T-cell (primary cell): ENCODE measurements around the gene PGM2L1. TPM values are rescaled to one million over a fixed set of nuclear protein-coding genes. Genes with fewer than 3 reads are reported as not detected.

Experiments used
- ATAC-seq, 4 experiments: fragments of 200-7000 bp in 3 of 4; fragments of 150-1000 bp in 1 of 4; cut with Tn5 transposase; replicated peaks in 1 of 4; 1 replicate in 3 of 4; 2 replicates in 1 of 4; pipeline ENCODE4 v1.10.0; 2021; ENCODE audit warnings: moderate library complexity in 3 of 4, mild to moderate bottlenecking in 2 of 4, moderate number of reproducible peaks in 1 of 4
- CTCF ChIA-PET, 2 donors: fragments of 300-600 bp; sonication (Branson Sonifier 250); formaldehyde crosslinking; loops; one replicate each; lab custom pipeline; 2022; ENCODE audit warnings: antibody characterized with exemption in 2 of 2; lab: Charles Lee
- POLR2A ChIA-PET, 2 donors: fragments of 300-600 bp; sonication (Branson Sonifier 250); formaldehyde crosslinking; loops; one replicate each; lab custom pipeline; 2022; ENCODE audit warnings: antibody characterized with exemption in 2 of 2; lab: Charles Lee
- DNase-seq, 35 experiments: peaks; one replicate each; pipeline versions ENCODE4 v3.0.0 to v3.0.0-alpha.2; 2013 to 2023
- H3K27ac ChIP-seq: one replicate; pipeline ENCODE4 v1.5.1; 2013; ENCODE audit warnings: low read length
- H3K27me3 ChIP-seq, 2 experiments: replicated peaks in 1 of 2; 1 replicate in 1 of 2; 2 replicates in 1 of 2; pipeline versions ENCODE4 v1.6.1 to v1.7.0; 2013; ENCODE audit warnings: low read length in 1 of 2, mixed read lengths in 1 of 2; ENCODE audit not compliant: control insufficient read depth in 2 of 2, insufficient read depth in 2 of 2; ENCODE audit errors: extremely low read depth in 1 of 2
- H3K36me3 ChIP-seq, 2 donors: 1 replicate in 1 of 2; 2 replicates in 1 of 2; pipeline versions ENCODE4 v1.6.1 to v1.7.0; 2013; ENCODE audit warnings: low read length in 1 of 2; ENCODE audit not compliant: control insufficient read depth in 2 of 2, insufficient read depth in 1 of 2; ENCODE audit errors: extremely low read depth in 1 of 2
- H3K4me1 ChIP-seq, 2 experiments: 1 replicate in 1 of 2; 2 replicates in 1 of 2; pipeline versions ENCODE4 v1.6.1 to v1.7.0; 2013; ENCODE audit warnings: low read length in 2 of 2, mixed read lengths in 1 of 2; ENCODE audit not compliant: insufficient read depth in 2 of 2, control insufficient read depth in 1 of 2; ENCODE audit errors: extremely low read depth in 1 of 2
- H3K4me3 ChIP-seq, 2 donors: 1 replicate in 1 of 2; 2 replicates in 1 of 2; pipeline versions ENCODE4 v1.5.1 to v1.7.0; 2013; ENCODE audit warnings: mild to moderate bottlenecking in 2 of 2, low read length in 1 of 2, moderate library complexity in 1 of 2; ENCODE audit not compliant: control insufficient read depth in 1 of 2; ENCODE audit errors: extremely low read depth in 1 of 2
- H3K9me3 ChIP-seq: 2 replicates; pipeline ENCODE4 v1.7.0; 2013
- H3K27ac Mint-ChIP-seq, 2 donors: one replicate each; pipeline ENCODE4 v1.8.0; 2020 to 2021; ENCODE audit warnings: mild to moderate bottlenecking in 2 of 2, mixed read lengths in 2 of 2
- H3K27me3 Mint-ChIP-seq, 2 donors: one replicate each; pipeline ENCODE4 v1.8.0; 2021 to 2022; ENCODE audit warnings: mixed read lengths in 2 of 2
- H3K36me3 Mint-ChIP-seq: one replicate; pipeline ENCODE4 v1.8.0; 2021; ENCODE audit warnings: mixed read lengths
- H3K4me1 Mint-ChIP-seq, 3 donors: one replicate each; pipeline ENCODE4 v1.8.0; 2020 to 2022; ENCODE audit warnings: mixed read lengths in 3 of 3, mild to moderate bottlenecking in 1 of 3
- H3K4me3 Mint-ChIP-seq, 3 donors: one replicate each; pipeline ENCODE4 v1.8.0; 2020 to 2022; ENCODE audit warnings: mild to moderate bottlenecking in 3 of 3, mixed read lengths in 3 of 3, moderate library complexity in 3 of 3
- H3K9me3 Mint-ChIP-seq, 3 donors: one replicate each; pipeline ENCODE4 v1.8.0; 2020 to 2022; ENCODE audit warnings: mixed read lengths in 3 of 3
- WGBS: methylation state at CpG from one replicate; pipeline ENCODE4 v1.1.5; 2013; ENCODE audit warnings: missing lambda C conversion rate; ENCODE audit not compliant: insufficient coverage; 5-methylcytosine and 5-hydroxymethylcytosine counted together
- total RNA-seq, 35 experiments: library from RNA in 6 of 35; stranded (reverse) in 6 of 35; fragments of 120-200 nt in 1 of 35; gene quantifications; one replicate each; pipeline versions ENCODE4 v1.2.1 to v1.2.4 and lab custom pipeline; 2013 to 2026

Gene PGM2L1
- total RNA-seq, 5 donors from 2014 or later (not counting 1 experiment from before 2014, with no cell fraction given): 8.6 to 17.0 (median 15.0) TPM

DNA sequence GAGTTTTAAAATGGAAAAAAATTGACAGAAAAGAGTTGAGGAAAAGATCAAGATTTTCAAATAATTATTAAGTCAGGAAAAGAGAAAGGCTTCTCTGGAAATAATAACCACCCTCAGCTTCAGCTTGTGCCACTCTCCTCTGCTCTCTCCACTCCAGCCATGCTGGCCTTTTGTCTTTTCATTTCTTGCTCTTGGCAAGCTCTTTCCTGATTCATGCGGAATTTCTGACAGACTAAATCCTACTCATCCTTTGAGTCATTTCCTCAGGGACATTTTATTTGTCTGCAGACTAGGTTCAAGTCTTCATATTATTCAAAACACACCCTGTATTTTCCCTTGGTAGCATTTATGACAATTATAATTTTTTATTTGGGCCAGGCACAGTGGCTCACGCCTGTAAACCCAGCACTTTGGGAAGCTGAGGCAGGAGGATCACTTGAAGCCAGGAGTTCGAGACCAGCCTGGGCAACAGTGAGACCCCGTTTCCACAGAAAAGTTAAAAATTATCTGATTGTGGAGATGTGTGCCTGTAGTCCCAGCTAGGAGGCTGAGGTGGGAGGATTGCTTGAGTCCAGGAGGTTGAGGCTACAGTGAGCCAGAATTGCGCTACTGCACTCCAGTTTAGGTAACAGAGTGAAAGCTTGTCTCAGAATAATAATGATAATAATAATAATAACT, 79.0 kb downstream of the PGM2L1 start:
- Histone ChIP-seq H3K9me3 (peaks cover 3% of the 10 kb centered on the region), H3K36me3 (no peaks in the 10 kb centered on the region), H3K4me1 (no peaks in the 10 kb centered on the region), H3K27me3 (peaks cover 0 to 11% of the 10 kb centered on the region in 2 experiments), H3K27ac (no peak overlapping the region), H3K4me3 (no peak overlapping the region)
- no peak for DNase-seq
- ChIA-PET POLR2A (no interaction called here), CTCF (no interaction called here)
- peaks cover 3 to 17% of the 10 kb centered on the region in 2 donors for H3K27me3 Mint-ChIP-seq
- H3K9me3 Mint-ChIP-seq: peaks cover 10 to 18% (median 17%) of the 10 kb centered on the region in 3 donors
- no peaks in the 10 kb centered on the region for H3K36me3 Mint-ChIP-seq
- WGBS: 86% methylated on average over 4 of the region's 5 CpGs
- ATAC-seq: no peak
- no peak overlapping the region for H3K27ac Mint-ChIP-seq
- H3K4me1 Mint-ChIP-seq: peaks cover 0 to 2% (median 0%) of the 10 kb centered on the region in 3 donors
- no peak overlapping the region for H3K4me3 Mint-ChIP-seq

DNA sequence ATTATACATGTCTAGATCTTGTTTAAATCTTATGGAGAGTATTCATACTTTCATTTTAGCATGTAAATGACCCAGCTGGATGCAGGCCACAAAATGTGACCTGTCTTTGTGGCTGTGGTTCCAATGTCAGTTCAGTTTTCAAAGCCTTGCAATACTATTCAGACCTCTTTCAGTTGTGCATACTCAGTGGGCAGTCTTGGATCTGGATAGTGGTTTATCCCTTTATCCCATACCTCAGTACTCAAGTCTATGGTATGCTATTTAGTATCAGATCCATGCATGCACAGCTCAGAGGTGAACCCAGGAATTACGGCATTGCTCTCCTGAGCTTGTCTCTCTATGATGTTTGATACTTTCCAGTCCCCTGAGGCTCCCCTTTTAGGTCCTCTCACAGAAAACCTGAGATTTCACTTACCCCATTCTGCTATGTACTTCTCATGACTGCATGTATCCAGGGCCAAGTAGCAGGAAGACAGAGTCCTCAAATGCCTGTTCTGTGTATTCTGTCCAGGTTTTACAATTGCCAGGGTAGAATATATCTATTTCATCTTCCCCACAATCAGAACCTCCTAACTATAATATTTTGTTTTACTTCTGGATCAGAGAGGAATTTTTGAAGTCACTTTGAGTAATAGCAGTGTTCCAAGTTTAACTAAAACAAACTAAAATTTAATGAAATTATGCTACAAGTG, 79.8 kb downstream of the PGM2L1 start:
- ATAC-seq (no peak), DNase-seq (no peak)
- H3K27me3 ChIP-seq: peaks cover 0 to 11% of the 10 kb centered on the region in 2 experiments
- Mint-ChIP-seq H3K27ac (no peak overlapping the region), H3K9me3 (peaks cover 10 to 18% (median 17%) of the 10 kb centered on the region in 3 donors), H3K36me3 (no peaks in the 10 kb centered on the region), H3K27me3 (peaks cover 3 to 17% of the 10 kb centered on the region in 2 donors), H3K4me3 (no peak overlapping the region), H3K4me1 (peaks cover 0 to 2% (median 0%) of the 10 kb centered on the region in 3 donors)
- peaks cover 3% of the 10 kb centered on the region for H3K9me3 ChIP-seq
- ChIA-PET CTCF (interaction anchor here in 1 of 2 donors (1.3 kb wide), 1 partner anchor 9 kb away, joined by 3 read pairs; no protein-coding TSS in a partner anchor), POLR2A (no interaction called here)
- no peak overlapping the region for H3K27ac ChIP-seq
- H3K4me3 ChIP-seq: no peak overlapping the region
- H3K4me1 ChIP-seq: no peaks in the 10 kb centered on the region
- no peaks in the 10 kb centered on the region for H3K36me3 ChIP-seq
- WGBS: 92% methylated on average over 1 of the region's 1 CpG

DNA sequence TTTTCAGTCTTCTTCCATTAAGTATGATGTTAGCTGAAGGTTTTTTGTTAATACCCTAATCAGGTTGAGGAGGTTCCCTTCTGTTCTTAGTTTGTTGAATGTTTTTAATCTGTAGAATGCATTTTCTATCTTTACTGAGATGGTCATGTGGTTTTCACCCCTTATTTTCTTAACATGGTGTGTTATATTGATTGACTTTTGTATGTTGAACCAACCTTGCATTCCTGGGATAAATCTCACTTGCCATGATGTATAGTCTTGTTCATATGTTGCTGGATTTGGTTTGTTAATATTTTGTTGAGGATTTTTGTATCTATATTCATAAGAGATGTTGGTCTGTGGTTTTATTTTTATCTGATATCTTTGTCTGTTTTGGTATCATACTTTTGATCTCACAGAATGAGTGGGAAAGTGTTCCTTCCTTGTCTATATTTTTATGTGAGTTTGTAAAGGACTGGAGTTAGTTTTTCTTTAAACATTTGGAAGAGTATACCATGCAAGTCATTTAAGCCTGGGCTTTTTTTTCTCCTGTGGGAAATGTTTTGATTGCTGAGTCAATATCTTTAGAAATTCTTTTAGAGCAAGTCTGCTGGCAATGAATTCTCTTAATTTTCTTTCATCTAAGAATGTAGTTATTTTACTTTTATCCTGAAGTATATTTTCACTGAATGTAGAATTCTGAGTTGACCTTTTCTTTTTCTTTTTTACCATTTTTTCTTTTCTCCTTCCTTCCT, 81.3 kb downstream of the PGM2L1 start:
- H3K4me1 Mint-ChIP-seq: peaks cover 0 to 3% (median under 1%) of the 10 kb centered on the region in 3 donors
- DNase-seq (no peak), ATAC-seq (no peak)
- ChIA-PET POLR2A (no interaction called here), CTCF (interaction anchor here in 1 of 2 donors (0.6 to 1.3 kb wide), 2 partner anchors 8 to 658 kb away, joined by 3 read pairs; no protein-coding TSS in a partner anchor)
- H3K9me3 Mint-ChIP-seq: peaks cover 10 to 18% (median 17%) of the 10 kb centered on the region in 3 donors
- Histone ChIP-seq H3K4me1 (no peaks in the 10 kb centered on the region), H3K4me3 (no peak overlapping the region), H3K36me3 (no peaks in the 10 kb centered on the region), H3K9me3 (peaks cover 3% of the 10 kb centered on the region), H3K27me3 (peaks cover 0 to 16% of the 10 kb centered on the region in 2 experiments), H3K27ac (no peak overlapping the region)
- no peak overlapping the region for H3K27ac Mint-ChIP-seq
- peaks cover 3 to 20% of the 10 kb centered on the region in 2 donors for H3K27me3 Mint-ChIP-seq
- no peaks in the 10 kb centered on the region for H3K36me3 Mint-ChIP-seq
- H3K4me3 Mint-ChIP-seq: no peak overlapping the region

DNA sequence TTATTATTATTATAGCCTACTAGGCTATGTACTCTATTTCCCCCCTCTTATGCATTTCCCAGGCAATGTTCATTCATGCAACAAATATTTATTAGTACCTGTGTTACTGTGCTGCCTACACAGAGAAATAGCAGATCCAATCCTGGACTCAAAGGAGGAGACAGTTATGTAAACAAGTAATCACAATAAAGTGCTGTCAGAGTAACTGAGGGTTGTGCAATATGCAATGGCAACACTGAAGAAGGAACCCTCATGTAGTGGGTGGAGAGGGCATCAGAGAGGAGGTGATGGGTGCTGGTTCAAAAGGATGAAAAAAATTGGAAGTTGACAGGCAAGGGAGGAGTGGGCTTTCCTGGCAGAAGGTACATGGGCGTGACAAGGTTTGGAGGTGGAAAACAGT, 85.9 kb downstream of the PGM2L1 start:
- ATAC-seq: no peak
- Histone ChIP-seq H3K27me3 (peaks cover 5 to 18% of the 10 kb centered on the region in 2 experiments), H3K4me3 (no peak overlapping the region), H3K9me3 (peaks cover 3% of the 10 kb centered on the region), H3K36me3 (no peaks in the 10 kb centered on the region), H3K27ac (no peak overlapping the region), H3K4me1 (peaks cover 2 to 6% of the 10 kb centered on the region in 2 experiments)
- no peak overlapping the region for H3K4me3 Mint-ChIP-seq
- peaks cover 7 to 12% (median 10%) of the 10 kb centered on the region in 3 donors for H3K4me1 Mint-ChIP-seq
- CTCF ChIA-PET: no interaction called here
- no peak for DNase-seq
- H3K9me3 Mint-ChIP-seq: peaks cover 6 to 10% (median 9%) of the 10 kb centered on the region in 3 donors
- H3K36me3 Mint-ChIP-seq: no peaks in the 10 kb centered on the region
- H3K27ac Mint-ChIP-seq: no peak overlapping the region
- peaks cover 24 to 35% of the 10 kb centered on the region in 2 donors for H3K27me3 Mint-ChIP-seq
- POLR2A ChIA-PET: no interaction called here
- WGBS: 83% methylated on average over 1 of the region's 1 CpG

DNA sequence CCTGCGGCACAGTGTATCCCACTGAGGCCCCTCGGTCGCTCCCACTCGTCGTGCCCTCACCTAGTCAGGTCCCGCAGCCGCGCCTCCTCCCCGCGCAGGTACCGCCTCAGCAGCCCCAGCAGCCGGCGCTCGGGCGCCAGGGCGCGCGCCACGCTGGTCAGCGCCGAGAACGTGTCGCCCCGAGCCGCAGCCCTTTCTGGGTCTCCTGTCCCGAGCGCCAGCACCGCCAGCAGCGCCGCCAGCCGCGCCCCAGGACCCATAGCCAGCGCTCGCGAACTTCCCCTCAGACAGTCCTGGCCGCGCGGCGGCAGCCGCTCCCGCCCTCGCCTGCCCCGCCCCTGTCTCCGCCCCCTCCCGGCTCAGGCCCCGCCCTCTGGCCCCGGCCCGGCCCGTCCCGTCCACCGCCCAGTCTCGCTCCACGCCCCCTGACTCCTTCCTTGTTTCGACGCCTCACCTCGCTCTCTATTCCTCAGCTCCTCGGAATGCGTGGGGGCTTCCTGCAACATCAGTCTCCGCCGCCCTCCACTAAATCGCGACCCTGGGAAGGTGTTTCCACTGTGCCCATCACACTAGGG, 86.8 kb downstream of the PGM2L1 start, which contains the start of gene P4HA3:
Gene P4HA3 (minus strand): TSS at position 289 of the 575 bp plus-strand sequence. CDS start 29 bp downstream, at position 260.
- peaks cover 7 to 12% (median 10%) of the 10 kb centered on the region in 3 donors for H3K4me1 Mint-ChIP-seq
- DNase-seq (peak in 32 of 35 experiments; percentile 4 to 54 (median 28)), ATAC-seq (peak; percentile 83 to 95 (median 87))
- no peak within 1 kb of the TSS for H3K27ac Mint-ChIP-seq
- peak within 1 kb of the TSS; percentile 53 to 72 (median 55) for H3K4me3 Mint-ChIP-seq
- Histone ChIP-seq H3K27me3 (peaks cover 5 to 18% of the 10 kb centered on the region in 2 experiments), H3K9me3 (no peaks in the 10 kb centered on the region), H3K27ac (no peak within 1 kb of the TSS), H3K4me1 (peaks cover 2 to 6% of the 10 kb centered on the region in 2 experiments), H3K36me3 (no peaks in the 10 kb centered on the region), H3K4me3 (peak within 1 kb of the TSS in 1 of 2 donors; percentile 5)
- WGBS: 6% methylated on average over 57 of the region's 62 CpGs
- ChIA-PET CTCF (no interaction called here), POLR2A (no interaction called here)
- peaks cover 0 to 1% (median under 1%) of the 10 kb centered on the region in 3 donors for H3K9me3 Mint-ChIP-seq
- no peaks in the 10 kb centered on the region for H3K36me3 Mint-ChIP-seq
- peaks cover 24 to 40% of the 10 kb centered on the region in 2 donors for H3K27me3 Mint-ChIP-seq
